ENCODE results near the gene KYAT1. TPM values are rescaled to one million over a fixed set of nuclear protein-coding genes. Genes with fewer than 3 reads are reported as not detected.
"Not testable (repeated sequence)": the region's sequence is repeated elsewhere in the genome, so short reads cannot be mapped to it uniquely, and the experiment has no call there.

KYAT1 gene
- total RNA-seq, 2 experiments from 2014 or later = 14.8 to 18.5 TPM

- H3K27me3 Mint-ChIP-seq; ATAC-seq; H3K4me3 Mint-ChIP-seq; POLR2A ChIA-PET; H3K4me1 Mint-ChIP-seq; H3K27ac Mint-ChIP-seq; DNase-seq; intact Hi-C loops (cut with DNase I, micrococcal nuclease): not testable (repeated sequence)
- peaks cover 14% of the 10 kb centered on the region for H3K9me3 Mint-ChIP-seq (ENCODE audit: low read depth)
- peaks cover 28% of the 10 kb centered on the region for H3K36me3 Mint-ChIP-seq (ENCODE audit: low read depth)
- CTCF ChIA-PET = interaction anchor here (0.7 to 1.7 kb wide), 7 partner anchors 10 to 106 kb away, joined by 3 to 10 read pairs (median 4); partner anchors contain the start of gene SPOUT1
Measured at GRCh38 chr9:128852646-128853045, 29.1 kb downstream of the KYAT1 start.

GRCh38 chr9:128851779-128852600, 29.8 kb downstream of the KYAT1 start:
- H3K4me1 Mint-ChIP-seq; intact Hi-C loops (cut with DNase I, micrococcal nuclease); H3K4me3 Mint-ChIP-seq; ATAC-seq; H3K27ac Mint-ChIP-seq; H3K27me3 Mint-ChIP-seq: not testable (repeated sequence)
- peaks cover 14% of the 10 kb centered on the region for H3K9me3 Mint-ChIP-seq (ENCODE audit: low read depth)
- POLR2A ChIA-PET = interaction anchor here (0.7 kb wide), 1 partner anchor 25 kb away, joined by 3 read pairs; no protein-coding TSS in a partner anchor
- DNase-seq = peak; percentile 20
- H3K36me3 Mint-ChIP-seq (ENCODE audit: low read depth) = peaks cover 29% of the 10 kb centered on the region
- CTCF ChIA-PET = interaction anchor here (0.6 to 1.7 kb wide), 8 partner anchors 10 to 373 kb away, joined by 3 to 10 read pairs (median 4); partner anchors contain the start of gene SPOUT1

GRCh38 chr9:128851024-128851423, 30.7 kb downstream of the KYAT1 start:
- H3K4me1 Mint-ChIP-seq; H3K27me3 Mint-ChIP-seq; ATAC-seq; intact Hi-C loops (cut with DNase I, micrococcal nuclease); CTCF ChIA-PET; H3K4me3 Mint-ChIP-seq; H3K27ac Mint-ChIP-seq; DNase-seq: not testable (repeated sequence)
- Mint-ChIP-seq H3K9me3 (ENCODE audit: low read depth) (peaks cover 14% of the 10 kb centered on the region), H3K36me3 (ENCODE audit: low read depth) (peaks cover 29% of the 10 kb centered on the region)
- POLR2A ChIA-PET = interaction anchor here (0.7 kb wide), 1 partner anchor 26 kb away, joined by 3 read pairs; no protein-coding TSS in a partner anchor

GRCh38 chr9:128847803-128848202, 33.9 kb downstream of the KYAT1 start:
- ATAC-seq (no peak), DNase-seq (no peak)
- Mint-ChIP-seq H3K36me3 (ENCODE audit: low read depth) (peaks cover 29% of the 10 kb centered on the region), H3K27me3 (no peaks in the 10 kb centered on the region), H3K9me3 (ENCODE audit: low read depth) (peaks cover 14% of the 10 kb centered on the region), H3K4me3 (no peak overlapping the region), H3K27ac (no peak overlapping the region), H3K4me1 (no peaks in the 10 kb centered on the region)
- intact Hi-C loops (cut with DNase I, micrococcal nuclease) = no loop called here
- CTCF ChIA-PET = no interaction called here
- POLR2A ChIA-PET = no interaction called here

- H3K27me3 Mint-ChIP-seq = no peaks in the 10 kb centered on the region
- DNase-seq (no peak), ATAC-seq (no peak)
- ChIA-PET POLR2A (no interaction called here), CTCF (interaction anchor here (0.7 kb wide), 1 partner anchor 16 kb away, joined by 3 read pairs; no protein-coding TSS in a partner anchor)
- peaks cover 27% of the 10 kb centered on the region for H3K36me3 Mint-ChIP-seq (ENCODE audit: low read depth)
- intact Hi-C loops (cut with DNase I, micrococcal nuclease) = no loop called here
- H3K9me3 Mint-ChIP-seq (ENCODE audit: low read depth) = peaks cover 14% of the 10 kb centered on the region
- no peaks in the 10 kb centered on the region for H3K4me1 Mint-ChIP-seq
- no peak overlapping the region for H3K4me3 Mint-ChIP-seq
- H3K27ac Mint-ChIP-seq = no peak overlapping the region
Measured at GRCh38 chr9:128846680-128847030, 35.1 kb downstream of the KYAT1 start.

- Mint-ChIP-seq H3K36me3 (ENCODE audit: low read depth) (peaks cover 15% of the 10 kb centered on the region), H3K9me3 (ENCODE audit: low read depth) (peaks cover 3% of the 10 kb centered on the region), H3K27me3 (no peaks in the 10 kb centered on the region), H3K4me3 (no peak overlapping the region), H3K4me1 (no peaks in the 10 kb centered on the region), H3K27ac (no peak overlapping the region)
- CTCF ChIA-PET = interaction anchor here (0.8 to 1.6 kb wide), 2 partner anchors 18 to 56 kb away, joined by 3 to 5 read pairs; no protein-coding TSS in a partner anchor
- DNase-seq (no peak), ATAC-seq (no peak)
- POLR2A ChIA-PET = no interaction called here
- intact Hi-C loops (cut with DNase I, micrococcal nuclease) = no loop called here
Measured at GRCh38 chr9:128845186-128845931, 36.4 kb downstream of the KYAT1 start.

- CTCF ChIA-PET; POLR2A ChIA-PET; H3K27ac Mint-ChIP-seq; DNase-seq; ATAC-seq; H3K27me3 Mint-ChIP-seq; H3K9me3 Mint-ChIP-seq (ENCODE audit: low read depth); H3K4me3 Mint-ChIP-seq; H3K4me1 Mint-ChIP-seq; intact Hi-C loops (cut with DNase I, micrococcal nuclease): not testable (repeated sequence)
- H3K36me3 Mint-ChIP-seq (ENCODE audit: low read depth) = peaks cover 10% of the 10 kb centered on the region
Measured at GRCh38 chr9:128843171-128843570, 38.6 kb downstream of the KYAT1 start.

GRCh38 chr9:128841694-128842492, 39.9 kb downstream of the KYAT1 start:
- intact Hi-C loops (cut with DNase I, micrococcal nuclease) = no loop called here
- CTCF ChIA-PET = interaction anchor here (1.3 kb wide), 1 partner anchor 10 kb away, joined by 4 read pairs; no protein-coding TSS in a partner anchor
- POLR2A ChIA-PET = no interaction called here

GRCh38 chr9:128840524-128840923, 41.2 kb downstream of the KYAT1 start:
- peaks cover 8% of the 10 kb centered on the region for H3K36me3 Mint-ChIP-seq (ENCODE audit: low read depth)
- H3K9me3 Mint-ChIP-seq (ENCODE audit: low read depth) = no peaks in the 10 kb centered on the region
- ChIA-PET POLR2A (interaction anchor here (0.7 kb wide), 1 partner anchor 434 kb away, joined by 6 read pairs; no protein-coding TSS in a partner anchor), CTCF (interaction anchor here (0.6 kb wide), 1 partner anchor 92 kb away, joined by 3 read pairs; no protein-coding TSS in a partner anchor)
- H3K27me3 Mint-ChIP-seq = no peaks in the 10 kb centered on the region
- no peaks in the 10 kb centered on the region for H3K4me1 Mint-ChIP-seq
- DNase-seq = no peak
- no peak overlapping the region for H3K27ac Mint-ChIP-seq
- no peak overlapping the region for H3K4me3 Mint-ChIP-seq
- no peak for ATAC-seq
- intact Hi-C loops (cut with DNase I, micrococcal nuclease) = no loop called here

More at GRCh38 chr9:128841694-128842492, 39.9 kb downstream of the KYAT1 start:
- H3K27ac Mint-ChIP-seq = no peak overlapping the region
- no peaks in the 10 kb centered on the region for H3K27me3 Mint-ChIP-seq
- DNase-seq (no peak), ATAC-seq (no peak)
- H3K9me3 Mint-ChIP-seq (ENCODE audit: low read depth) = no peaks in the 10 kb centered on the region
- no peaks in the 10 kb centered on the region for H3K4me1 Mint-ChIP-seq
- H3K36me3 Mint-ChIP-seq (ENCODE audit: low read depth) = peaks cover 8% of the 10 kb centered on the region
- no peak overlapping the region for H3K4me3 Mint-ChIP-seq

GRCh38 chr9:128838338-128838737, 43.4 kb downstream of the KYAT1 start:
- CTCF ChIA-PET = interaction anchor here (0.6 kb wide), 1 partner anchor 543 kb away, joined by 3 read pairs; no protein-coding TSS in a partner anchor

More at GRCh38 chr9:128838338-128838737, 43.4 kb downstream of the KYAT1 start:
- intact Hi-C loops (cut with DNase I, micrococcal nuclease) = no loop called here
- Mint-ChIP-seq H3K36me3 (ENCODE audit: low read depth) (peaks cover 16% of the 10 kb centered on the region), H3K9me3 (ENCODE audit: low read depth) (no peaks in the 10 kb centered on the region), H3K27me3 (no peaks in the 10 kb centered on the region), H3K4me3 (no peak overlapping the region), H3K27ac (no peak overlapping the region), H3K4me1 (no peaks in the 10 kb centered on the region)
- POLR2A ChIA-PET = no interaction called here
- no peak for DNase-seq
- no peak for ATAC-seq
